HG02642 (cell line): Measurements from ENCODE around the gene LTN1.
"Not testable (repeated sequence)": the region's sequence is repeated elsewhere in the genome, so short reads cannot be mapped to it uniquely, and the experiment has no call there.

Source experiments
- ATAC-seq: cut with Tn5 transposase; IDR thresholded peaks from one replicate; pipeline ENCODE4 v1.9.1; 2021; ENCODE audit warnings: mild to moderate bottlenecking; ENCODE audit not compliant: unreplicated experiment, poor library complexity

LTN1 gene

DNA sequence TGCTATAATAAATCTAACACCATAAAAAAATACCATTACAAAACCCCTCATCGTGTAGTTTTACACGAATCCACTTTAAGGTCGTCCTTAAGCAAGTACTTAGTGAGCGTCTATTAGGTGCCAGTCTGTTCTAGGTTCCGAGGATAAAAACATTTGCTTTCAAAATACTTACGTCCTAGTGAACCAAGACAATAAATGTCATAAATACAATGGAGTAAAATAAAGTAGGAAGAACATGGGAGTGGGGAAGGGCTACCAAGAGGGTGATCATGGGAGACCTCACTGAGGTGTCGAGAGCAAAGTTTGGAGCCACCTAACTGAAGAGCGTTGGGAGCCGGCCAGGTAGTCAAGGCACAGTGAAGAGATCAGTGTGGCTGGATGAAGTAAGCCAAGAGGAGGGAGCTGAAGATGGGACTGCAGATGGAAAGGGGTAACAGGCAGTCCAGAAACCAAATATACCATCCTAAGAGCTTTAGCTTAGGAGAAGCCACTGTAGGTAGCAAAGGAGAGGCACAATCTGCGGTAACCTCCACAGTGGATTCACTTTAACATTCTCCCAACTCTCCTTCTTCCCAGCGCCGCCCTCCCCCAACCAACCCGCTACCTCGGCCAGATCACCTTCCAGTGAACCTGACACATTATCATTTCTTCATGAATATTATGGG is 684 bp downstream of the LTN1 start:
- ATAC-seq = peak; percentile 4

DNA sequence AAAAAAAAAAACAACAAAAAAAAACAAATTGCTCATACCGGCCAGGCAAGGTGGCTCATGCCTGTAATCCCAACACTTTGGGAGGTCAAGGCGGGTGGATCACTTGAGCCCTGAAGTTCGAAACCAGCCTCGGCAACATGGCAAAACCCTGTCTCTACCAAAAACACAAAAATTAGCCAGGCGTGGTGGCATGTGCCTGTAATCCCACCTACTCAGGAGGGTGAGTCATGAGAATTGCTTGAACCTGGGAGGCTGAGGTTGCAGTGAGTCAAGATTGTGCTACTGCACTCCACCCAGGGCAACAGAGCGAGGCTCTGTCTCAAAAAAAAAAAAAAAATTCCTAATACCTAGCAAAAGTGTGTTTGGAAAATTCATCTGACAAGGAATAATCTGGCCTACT is 4.5 kb downstream of the LTN1 start:
- ATAC-seq = not testable (repeated sequence)

DNA sequence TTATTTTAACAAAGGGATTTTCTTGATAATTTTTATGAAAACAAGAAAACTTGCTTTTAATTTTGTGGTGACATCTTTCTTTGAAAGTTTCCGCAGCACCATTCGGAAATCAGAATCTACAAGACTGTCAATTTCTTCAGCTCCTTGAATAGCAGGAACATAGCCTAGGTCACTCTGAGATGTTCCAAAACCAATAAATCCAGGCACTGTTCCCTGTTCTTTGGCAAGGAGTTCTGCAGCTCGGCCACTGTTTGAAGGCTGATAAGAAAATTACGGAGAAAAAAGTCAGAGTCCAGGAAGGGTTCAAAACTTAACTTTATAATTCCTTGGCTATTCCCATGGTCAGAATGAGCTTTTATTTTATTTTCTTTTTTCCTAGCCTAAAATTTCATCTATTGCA is 6.0 kb downstream of the LTN1 start:
- ATAC-seq = no peak

DNA sequence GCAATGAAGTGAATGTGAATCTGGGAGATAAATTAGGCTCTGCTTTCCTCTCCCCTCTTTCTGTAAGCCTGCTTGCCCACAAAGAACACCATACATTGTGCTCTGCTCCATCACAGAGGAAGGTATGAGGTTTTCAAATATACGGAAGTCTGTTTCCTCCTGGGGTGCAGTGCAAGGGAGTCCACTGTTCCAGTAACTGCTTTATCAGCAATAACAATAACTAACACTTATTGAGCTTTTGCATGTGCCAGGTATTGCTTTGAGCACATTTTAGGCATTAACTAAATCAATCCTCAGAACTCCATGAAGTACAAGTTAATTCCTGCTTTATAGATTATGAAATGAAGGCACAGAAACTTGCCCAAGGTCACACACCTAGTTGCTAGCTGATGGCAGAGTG is 10.0 kb downstream of the LTN1 start:
- ATAC-seq = no peak

DNA sequence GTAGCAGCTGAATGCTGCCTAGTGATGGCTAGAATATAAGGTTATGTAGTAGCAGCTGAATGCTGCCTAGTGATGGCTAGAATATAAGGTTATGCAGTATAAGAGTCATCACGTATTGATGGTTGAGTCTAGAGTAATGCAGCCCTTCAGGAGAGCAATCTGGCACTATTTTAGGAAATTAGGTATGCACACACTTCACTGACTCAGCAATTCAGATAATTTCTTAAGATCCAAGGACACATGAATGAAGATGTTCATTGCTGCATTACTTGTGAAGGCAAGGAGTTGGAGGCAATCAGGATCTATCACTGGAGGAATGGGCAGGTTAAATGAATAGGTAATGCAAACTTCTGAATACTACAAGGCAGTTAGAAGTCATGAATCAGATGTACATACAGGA is 13.6 kb downstream of the LTN1 start:
- ATAC-seq = no peak

DNA sequence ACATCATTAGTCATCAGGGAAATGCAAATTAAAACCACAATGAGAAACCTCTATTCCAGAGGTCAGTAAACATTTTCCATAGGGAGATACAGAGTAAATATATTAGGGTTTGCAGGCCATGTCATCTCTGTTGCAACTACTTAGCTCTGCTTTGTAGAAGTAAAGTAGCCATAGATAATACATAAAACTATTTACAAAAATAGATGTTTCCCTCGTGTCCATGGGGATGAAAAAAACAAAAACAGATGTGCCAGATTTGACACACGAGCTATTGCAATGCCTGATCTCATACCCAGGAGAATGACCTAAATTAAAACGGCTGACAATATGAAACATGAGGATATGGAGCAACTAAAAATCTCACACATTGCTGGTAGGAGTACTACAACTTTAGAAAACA is 17.3 kb downstream of the LTN1 start:
- ATAC-seq = no peak

DNA sequence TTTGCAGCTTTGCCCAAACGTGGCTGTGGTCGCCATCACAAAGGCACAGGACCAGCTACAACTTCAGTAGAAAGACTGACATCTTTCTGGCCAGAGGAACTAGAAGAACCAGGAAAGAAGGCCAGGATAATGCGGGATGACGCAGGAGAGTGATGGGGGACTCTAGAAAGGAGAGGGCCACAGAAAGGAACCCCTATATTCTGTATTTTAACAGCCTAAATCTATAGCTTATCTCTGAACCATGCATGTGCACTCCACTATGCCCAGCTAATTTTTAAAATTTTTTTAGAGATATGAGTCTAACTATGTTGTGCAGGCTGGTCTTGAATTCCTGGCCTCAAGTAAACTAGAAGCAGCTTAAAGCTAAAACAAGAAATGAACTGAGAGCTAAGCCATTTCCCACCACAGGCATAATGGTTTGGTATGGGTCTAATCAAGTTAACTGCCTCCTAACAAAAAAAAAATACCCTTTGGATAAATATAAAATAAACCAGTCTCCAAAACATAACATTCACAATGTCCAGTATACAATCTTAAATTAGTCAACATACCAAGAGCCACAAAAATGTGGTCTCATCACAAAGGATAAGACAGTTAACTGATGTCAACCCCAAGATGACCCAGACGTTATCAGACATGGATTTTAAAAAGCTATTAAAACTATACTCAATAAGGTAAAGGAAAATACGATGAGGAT is 18.0 kb downstream of the LTN1 start:
- no peak for ATAC-seq

DNA sequence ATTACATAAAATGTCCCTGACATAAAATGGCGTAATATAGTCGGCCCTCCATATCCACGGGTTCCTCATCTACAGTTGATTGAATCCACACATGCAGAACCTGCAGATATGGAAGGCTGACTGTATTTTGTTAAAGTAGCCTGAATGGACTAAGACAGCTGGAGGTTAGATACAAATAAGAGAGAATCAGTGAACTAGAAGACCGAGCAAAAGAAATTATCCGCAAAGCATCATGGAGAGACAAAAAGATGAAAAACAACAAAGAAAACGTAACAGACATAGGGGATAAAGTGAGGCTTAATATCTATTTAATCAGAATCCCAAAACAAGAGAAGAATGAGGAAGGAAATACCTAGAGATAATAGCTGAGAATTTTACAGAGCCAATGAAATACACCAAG is 20.3 kb downstream of the LTN1 start:
- ATAC-seq = no peak

DNA sequence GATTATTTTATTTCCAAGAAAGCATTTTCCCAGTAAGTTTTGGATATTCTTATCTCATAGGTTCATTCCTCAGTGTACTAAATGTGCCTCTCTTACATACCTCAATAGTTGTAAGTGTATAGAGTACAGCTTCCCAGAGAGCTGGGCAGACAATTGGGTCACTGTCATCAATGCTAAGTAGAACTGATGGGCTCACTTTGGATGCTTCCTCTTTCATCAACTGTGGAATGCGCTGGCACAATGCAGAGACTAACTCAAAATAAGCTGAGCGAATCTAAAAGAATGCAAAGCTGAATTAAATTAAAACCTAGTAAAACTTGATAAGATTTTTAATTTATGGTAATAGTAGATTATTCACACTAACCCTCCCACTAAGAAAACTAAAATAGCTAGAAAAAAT is 21.5 kb downstream of the LTN1 start:
- no peak for ATAC-seq

DNA sequence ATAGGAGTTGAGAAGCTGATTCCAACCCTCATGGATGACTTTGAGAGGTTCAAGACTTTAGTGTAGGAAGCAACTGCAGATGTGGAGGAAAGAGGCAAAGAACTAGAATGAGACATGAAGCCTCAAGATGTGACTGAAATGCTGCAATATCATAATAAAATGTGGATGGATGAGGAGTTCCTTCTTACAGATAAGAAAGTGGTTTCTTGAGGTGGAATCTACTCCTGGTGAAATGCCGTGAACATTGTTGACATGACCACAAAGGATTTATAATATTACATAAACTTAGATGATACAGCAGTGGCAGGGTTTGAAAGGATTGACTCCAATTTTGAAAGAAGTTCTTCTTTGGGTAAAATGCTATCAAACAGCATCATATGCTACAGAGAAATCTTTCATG is 28.8 kb downstream of the LTN1 start:
- no peak for ATAC-seq

DNA sequence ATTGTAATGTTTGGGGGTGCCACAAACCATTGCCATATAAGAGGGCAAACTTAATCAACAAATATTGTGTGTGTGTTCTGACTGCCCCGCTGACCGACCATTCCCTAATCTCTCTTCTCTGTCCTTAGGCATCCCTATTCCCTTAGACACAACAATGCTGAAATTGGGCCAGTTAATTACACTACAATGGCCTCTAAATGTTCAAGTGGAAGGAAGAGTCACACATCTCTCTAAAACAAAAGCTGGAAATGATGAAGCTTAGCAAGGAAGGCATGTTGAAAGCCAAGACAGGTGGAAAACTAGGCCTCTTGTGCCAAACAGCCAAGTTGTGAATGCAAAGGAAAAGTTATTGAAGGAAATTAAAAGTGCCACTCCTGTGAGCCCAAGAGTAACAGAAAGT is 30.2 kb downstream of the LTN1 start:
- ATAC-seq = no peak

DNA sequence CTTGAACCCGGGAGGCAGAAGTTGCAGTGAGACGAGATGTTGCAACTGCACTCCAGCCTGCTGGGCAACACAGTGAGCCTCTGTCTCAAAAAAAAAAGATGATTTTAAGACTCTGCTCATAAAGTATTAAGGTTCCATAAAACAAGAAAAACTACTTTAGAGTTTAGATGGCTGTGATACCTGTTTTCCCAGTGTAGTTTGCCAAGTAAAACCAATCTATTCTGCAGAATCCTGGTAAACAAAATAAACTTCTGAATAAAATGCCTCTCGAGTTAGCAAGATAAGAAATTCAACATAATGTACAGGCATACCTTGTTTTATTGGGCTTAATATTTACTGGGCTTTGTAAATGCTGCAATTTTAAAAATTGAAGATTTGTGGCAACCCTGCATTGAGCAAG is 30.8 kb downstream of the LTN1 start:
- ATAC-seq = no peak

DNA sequence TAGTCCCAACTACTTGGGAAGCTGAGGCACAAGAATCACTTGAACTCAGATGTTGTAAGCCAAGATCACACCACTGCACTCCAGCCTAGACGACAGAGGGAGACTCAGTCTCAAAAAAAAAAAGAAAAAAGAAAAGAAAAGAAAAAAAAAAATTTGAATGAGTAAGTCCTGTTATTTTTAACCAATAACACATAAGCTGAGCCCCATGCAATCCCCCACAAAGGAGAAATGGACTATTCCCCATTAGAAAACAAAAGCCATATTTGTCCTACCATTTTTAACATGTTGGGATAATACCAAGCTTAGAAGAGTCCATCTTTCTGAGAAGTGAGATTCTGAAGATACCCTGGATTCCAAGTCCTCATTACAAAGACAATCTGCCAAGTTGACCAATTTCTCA is 32.4 kb downstream of the LTN1 start:
- no peak for ATAC-seq

DNA sequence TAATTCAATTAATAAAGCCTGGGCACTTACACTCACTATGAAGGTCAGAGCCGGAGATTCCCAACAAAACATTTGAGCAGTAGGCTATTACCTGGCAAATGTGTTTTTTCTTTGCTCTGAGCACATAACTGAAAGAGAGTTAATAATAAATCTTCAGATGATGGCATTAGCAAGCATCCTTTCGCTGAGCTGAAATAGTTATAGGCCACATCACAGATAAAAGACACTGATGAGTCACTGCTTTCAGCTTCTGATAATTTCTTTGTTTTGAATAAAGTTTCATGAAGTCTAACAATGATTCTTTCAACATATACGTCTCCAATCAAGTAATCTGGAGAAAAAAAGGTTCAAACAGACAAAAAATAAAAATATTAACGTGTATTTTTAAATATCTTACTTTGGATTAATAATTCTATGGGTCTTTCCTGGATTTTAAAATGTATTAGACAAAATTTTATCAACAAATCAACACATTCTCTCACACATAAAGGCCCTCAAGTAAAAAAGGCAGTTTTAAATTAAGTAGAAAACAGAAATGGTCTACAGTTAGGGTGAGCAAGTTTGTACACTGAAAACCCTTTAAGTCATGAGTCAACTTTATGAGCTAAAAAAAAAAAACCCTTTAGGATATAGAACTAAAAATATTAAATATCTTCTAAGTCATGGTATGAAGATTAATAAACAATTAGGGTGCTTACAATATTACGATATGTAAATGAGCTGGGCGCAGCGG is 33.1 kb downstream of the LTN1 start:
- no peak for ATAC-seq

DNA sequence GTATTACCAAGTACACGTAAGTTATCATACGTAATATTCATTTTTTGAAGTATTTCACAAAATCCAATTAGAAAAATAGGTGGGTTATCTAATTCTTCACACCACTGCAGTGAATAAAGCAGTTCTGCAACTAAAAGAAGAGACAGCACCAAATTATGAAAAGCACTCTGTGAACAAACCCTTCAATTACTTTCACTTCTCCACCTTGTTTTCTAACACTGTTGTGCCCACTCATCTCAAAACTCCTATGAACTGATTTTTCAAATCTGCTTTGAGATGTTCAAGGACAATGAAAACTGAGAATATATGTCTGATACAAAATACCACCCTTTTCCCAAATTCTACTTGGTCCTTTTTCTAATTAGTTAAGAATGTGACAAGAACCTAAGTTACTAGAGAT is 39.4 kb downstream of the LTN1 start:
- peak; percentile 64 for ATAC-seq

DNA sequence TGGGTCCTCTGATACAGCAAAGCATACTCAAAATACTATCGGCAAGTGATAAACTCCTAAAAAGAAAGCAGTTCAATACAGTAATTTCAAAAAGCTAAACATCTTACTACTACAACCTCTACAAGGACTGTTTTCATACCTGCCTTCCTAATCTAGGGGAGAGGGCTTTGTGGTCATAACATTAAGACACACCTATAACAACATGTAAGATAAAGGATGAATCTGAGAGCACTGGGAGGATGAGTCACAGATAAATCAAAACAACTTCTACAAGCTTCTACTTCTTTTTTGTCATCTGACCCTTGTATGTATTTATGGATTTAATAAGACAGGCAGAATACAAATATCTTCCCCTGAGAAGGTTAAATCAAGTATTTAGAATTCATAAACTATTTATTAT is 40.0 kb downstream of the LTN1 start:
- ATAC-seq = no peak

DNA sequence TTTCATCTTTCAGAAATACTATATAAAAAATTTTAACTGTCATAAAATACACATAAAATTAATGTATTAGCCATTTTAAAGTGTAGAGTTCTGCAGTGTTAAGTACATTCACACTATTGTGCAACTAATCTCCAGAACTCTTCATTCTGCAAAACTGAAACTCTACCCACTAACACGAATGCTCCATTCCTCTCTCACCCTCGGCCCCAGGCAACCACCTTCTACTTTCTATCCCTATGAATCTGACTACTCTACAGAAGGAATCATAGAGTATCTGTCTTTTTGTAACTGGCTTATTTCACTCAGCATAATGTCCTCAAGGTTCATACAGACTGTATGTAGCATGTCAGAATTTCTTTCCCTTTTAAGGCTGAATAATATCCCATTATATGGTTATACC is 43.4 kb downstream of the LTN1 start:
- no peak for ATAC-seq

DNA sequence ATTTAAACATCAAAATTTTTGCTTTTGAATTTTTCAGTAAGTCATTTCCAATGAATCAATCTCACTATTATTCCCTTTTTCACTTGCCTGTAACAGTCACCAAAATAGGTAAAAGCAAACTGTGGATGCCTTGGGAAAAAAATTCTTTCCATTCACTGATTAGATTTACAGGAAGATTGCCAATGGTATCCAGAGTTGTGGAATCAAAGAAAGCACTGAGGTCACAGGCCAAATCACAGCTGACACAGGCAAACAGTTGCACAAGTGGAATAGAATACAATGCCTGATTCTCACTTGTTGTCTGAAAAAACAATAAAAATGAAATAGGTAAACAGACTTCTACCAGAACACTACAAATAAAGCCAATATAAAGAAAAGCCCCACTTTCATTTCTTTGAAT is 48.4 kb downstream of the LTN1 start:
- ATAC-seq = no peak

DNA sequence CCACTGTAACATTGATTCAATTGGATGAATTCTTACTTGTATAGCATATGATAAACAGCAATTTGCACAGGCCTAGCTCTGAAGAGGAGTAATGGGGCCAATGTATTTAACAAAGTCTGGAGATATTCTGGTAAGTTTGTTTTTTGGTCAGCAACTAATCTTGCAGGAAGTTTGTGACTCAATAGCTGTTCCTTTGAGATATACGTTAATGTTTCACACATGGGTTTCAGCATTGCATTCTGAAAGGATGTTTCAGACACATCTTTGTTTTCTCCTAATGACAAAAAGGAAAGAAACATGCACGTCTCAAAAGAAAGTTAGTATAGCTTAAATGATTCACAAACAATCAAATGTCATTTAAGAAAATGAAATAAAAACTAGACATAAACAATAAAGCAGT is 49.0 kb downstream of the LTN1 start:
- no peak for ATAC-seq

DNA sequence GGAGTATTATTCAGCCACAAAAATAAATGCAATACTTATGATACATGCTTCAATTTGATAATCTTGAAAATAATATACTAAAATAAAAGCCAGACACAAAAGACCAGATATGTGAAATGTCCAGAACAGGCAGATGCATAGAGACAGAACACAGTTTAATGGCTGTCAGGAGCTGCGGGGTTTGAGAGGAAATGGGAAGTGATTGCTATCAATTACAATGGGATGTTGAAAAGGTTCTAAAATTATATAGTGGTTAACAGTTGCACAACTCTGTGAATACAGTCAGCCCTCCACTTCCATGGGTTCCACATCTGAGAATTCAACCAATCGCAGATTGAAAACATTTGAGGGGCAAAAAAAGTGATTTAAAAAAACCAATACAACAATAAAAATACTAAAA is 54.0 kb downstream of the LTN1 start:
- no peak for ATAC-seq

DNA sequence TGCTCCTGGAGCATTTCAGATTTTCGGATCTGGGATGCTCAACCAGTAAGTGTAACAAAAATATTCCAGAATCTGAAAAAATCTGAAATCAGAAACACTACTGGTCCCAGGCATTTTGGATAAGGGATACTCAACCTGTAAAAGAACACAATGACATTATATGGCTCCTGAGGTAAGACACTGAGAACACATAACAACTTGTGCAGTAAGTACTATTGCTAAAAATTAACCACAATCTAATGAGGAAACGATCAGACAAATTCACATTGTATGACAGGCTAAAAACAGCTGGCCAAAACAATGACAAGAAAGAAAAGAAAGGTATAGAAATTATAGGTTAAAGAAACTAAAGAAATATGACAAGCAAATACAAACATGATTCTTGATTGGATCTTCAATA is 54.9 kb downstream of the LTN1 start:
- ATAC-seq = no peak

DNA sequence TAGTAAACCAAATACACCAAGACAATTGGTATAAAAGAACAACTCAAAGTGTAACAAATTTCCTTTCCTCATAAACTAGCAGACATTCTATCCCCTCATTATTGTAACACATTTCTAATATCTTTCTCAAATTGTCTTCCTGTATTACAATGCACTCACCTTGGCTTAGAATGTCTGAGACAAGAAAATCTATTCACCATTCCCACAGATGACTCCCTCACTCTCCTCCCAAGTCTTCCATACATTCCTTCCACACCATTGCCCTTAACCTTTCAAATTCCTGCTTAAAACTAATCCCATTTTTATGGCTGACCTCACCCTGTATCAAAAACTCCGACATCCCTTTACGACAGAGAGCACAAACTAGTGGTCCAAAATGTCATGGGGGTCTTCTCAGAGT is 56.0 kb downstream of the LTN1 start:
- ATAC-seq = no peak
